ENCODE results near the gene LRRC3. TPM values are rescaled to one million over a fixed set of nuclear protein-coding genes. Genes with fewer than 3 reads are reported as not detected.

LRRC3 gene
- total and polyA plus RNA-seq, 2 donors (not counting 3 experiments of a cell fraction or from before 2014, with no cell fraction given) = 4.8 to 4.9 TPM

DNA sequence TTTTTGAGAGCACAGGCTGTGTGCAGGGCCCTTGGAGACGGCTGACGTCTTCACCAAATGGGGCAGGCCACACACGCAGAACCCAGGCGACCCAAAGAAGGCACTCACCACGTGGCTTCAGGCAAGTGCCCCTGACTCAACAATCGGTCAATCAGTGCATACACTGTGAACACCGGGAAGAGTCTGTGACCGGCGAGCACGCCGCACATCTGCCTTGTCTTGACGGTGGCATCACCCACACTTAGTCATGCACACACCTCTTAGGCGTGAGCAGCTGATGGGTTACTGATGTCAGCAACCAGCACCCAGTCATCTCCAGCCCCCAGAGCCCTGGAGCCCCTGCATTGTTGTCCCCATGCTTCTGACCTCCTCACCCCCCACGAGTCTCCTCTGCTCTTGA lies 4.9 kb upstream of the LRRC3 start:
- FAIRE-seq (no peak), DNase-seq (ENCODE audit: low read depth, low spot score) (no peak)
- CTCF ChIA-PET = no interaction called here
- POLR2A ChIA-PET = no interaction called here
- Histone ChIP-seq H3K79me2 (ENCODE audit: control insufficient read depth, insufficient read depth, low read length) (no peaks in the 10 kb centered on the region), H3K36me3 (ENCODE audit: control insufficient read depth in 2 of 2, extremely low read depth in 1 of 2, insufficient read depth in 2 of 2, low read length in 2 of 2) (no peaks in the 10 kb centered on the region), H3K4me1 (ENCODE audit: control insufficient read depth, extremely low read depth, insufficient read depth, low read length) (no peaks in the 10 kb centered on the region), H3K9me1 (replicated peaks; ENCODE audit: control insufficient read depth, extremely low read depth, insufficient read depth, low read length) (no peaks in the 10 kb centered on the region), H3K4me2 (ENCODE audit: insufficient read depth, low read length) (no peak overlapping the region), H2AFZ (ENCODE audit: low read depth, low read length) (no peak overlapping the region), H4K20me1 (replicated peaks; ENCODE audit: control insufficient read depth, extremely low read depth, insufficient read depth, low read length) (no peaks in the 10 kb centered on the region), H3K9me3 (replicated peaks; ENCODE audit: control insufficient read depth, insufficient read depth, low read length) (no peaks in the 10 kb centered on the region), H3K4me3 (replicated peaks in 1 of 3; ENCODE audit: insufficient read depth in 1 of 3, low read depth in 1 of 3, low read length in 3 of 3) (no peak overlapping the region), H3K9ac (replicated peaks; ENCODE audit: extremely low read depth, insufficient read depth, low read length) (no peak overlapping the region), H3K27ac (ENCODE audit: insufficient read depth, low read depth, low read length) (no peak overlapping the region), H3K27me3 (ENCODE audit: control insufficient read depth in 2 of 2, insufficient read depth in 2 of 2, low read length in 2 of 2) (peaks cover 0 to 3% of the 10 kb centered on the region in 2 experiments)
- no TSS peak for BruUV-seq (replicated peaks)
- TF ChIP-seq MYC (IDR thresholded peaks at IDR 0.05; ENCODE audit: low read depth, low read length) (no peak), JUN (IDR thresholded peaks at IDR 0.05; ENCODE audit: borderline replicate concordance, insufficient read depth, insufficient read length, low read depth) (no peak), POLR2A (IDR thresholded peaks at IDR 0.05; ENCODE audit: low read depth, low read length) (no peak), GATA2 (IDR thresholded peaks at IDR 0.05; ENCODE audit: insufficient read depth, insufficient read length, low read depth, low read length) (no peak), EZH2 (IDR thresholded peaks at IDR 0.05; ENCODE audit: borderline replicate concordance, low read depth, low read length, severe bottlenecking) (no peak), POLR2AphosphoS5 (IDR thresholded peaks at IDR 0.05; ENCODE audit: insufficient read depth, low read depth, low read length) (no peak), FOS (IDR thresholded peaks at IDR 0.05; ENCODE audit: borderline replicate concordance, insufficient read depth, low read length) (no peak)
- TF ChIP-seq, protein P1, sequence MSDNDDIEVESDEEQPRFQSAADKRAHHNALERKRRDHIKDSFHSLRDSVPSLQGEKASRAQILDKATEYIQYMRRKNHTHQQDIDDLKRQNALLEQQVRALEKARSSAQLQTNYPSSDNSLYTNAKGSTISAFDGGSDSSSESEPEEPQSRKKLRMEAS (IDR thresholded peaks at IDR 0.05; ENCODE audit: insufficient read depth, insufficient read length) = no peak
- intact Hi-C loops (cut with micrococcal nuclease) = loop anchor here (10.0 kb wide), 1 partner anchor 106 kb away; no protein-coding TSS in a partner anchor
- dilution Hi-C loops (cut with MboI; ENCODE audit: extremely low pct_ligation_motif_present, low sequenced_read_pairs) = no loop called here

DNA sequence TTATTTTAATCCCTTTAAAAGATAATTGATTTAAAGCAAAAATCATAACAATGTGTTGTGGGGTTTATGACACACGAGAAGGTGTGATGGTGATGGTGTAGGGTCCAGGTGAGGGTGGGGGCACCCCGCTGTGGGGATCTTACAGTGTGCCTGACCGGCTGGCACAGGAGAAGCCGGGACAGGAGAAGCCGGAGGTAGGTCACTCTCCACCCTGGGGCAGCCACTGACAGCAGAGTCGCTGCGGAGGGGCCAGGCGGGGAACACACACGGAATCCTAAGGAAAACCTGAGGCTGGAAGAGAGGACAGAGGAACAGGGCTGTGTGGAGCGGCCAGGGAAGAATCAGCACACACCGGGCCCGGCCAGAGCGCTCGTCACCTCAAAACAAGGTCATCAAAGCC lies 4.3 kb upstream of the LRRC3 start:
- CTCF ChIA-PET = no interaction called here
- TF ChIP-seq POLR2A (IDR thresholded peaks at IDR 0.05; ENCODE audit: low read depth, low read length) (no peak), FOS (IDR thresholded peaks at IDR 0.05; ENCODE audit: borderline replicate concordance, insufficient read depth, low read length) (no peak), JUN (IDR thresholded peaks at IDR 0.05; ENCODE audit: borderline replicate concordance, insufficient read depth, insufficient read length, low read depth) (no peak), GATA2 (IDR thresholded peaks at IDR 0.05; ENCODE audit: insufficient read depth, insufficient read length, low read depth, low read length) (no peak), POLR2AphosphoS5 (IDR thresholded peaks at IDR 0.05; ENCODE audit: insufficient read depth, low read depth, low read length) (no peak), MYC (IDR thresholded peaks at IDR 0.05; ENCODE audit: low read depth, low read length) (no peak), EZH2 (IDR thresholded peaks at IDR 0.05; ENCODE audit: borderline replicate concordance, low read depth, low read length, severe bottlenecking) (no peak)
- TF ChIP-seq, protein P1 (IDR thresholded peaks at IDR 0.05; ENCODE audit: insufficient read depth, insufficient read length) = no peak
- no TSS peak for BruUV-seq (replicated peaks)
- Histone ChIP-seq H3K9ac (replicated peaks; ENCODE audit: extremely low read depth, insufficient read depth, low read length) (no peak overlapping the region), H3K79me2 (ENCODE audit: control insufficient read depth, insufficient read depth, low read length) (no peaks in the 10 kb centered on the region), H3K9me3 (replicated peaks; ENCODE audit: control insufficient read depth, insufficient read depth, low read length) (no peaks in the 10 kb centered on the region), H3K4me3 (replicated peaks in 1 of 3; ENCODE audit: insufficient read depth in 1 of 3, low read depth in 1 of 3, low read length in 3 of 3) (no peak overlapping the region), H3K9me1 (replicated peaks; ENCODE audit: control insufficient read depth, extremely low read depth, insufficient read depth, low read length) (no peaks in the 10 kb centered on the region), H3K4me2 (ENCODE audit: insufficient read depth, low read length) (no peak overlapping the region), H3K27ac (ENCODE audit: insufficient read depth, low read depth, low read length) (no peak overlapping the region), H3K27me3 (ENCODE audit: control insufficient read depth in 2 of 2, insufficient read depth in 2 of 2, low read length in 2 of 2) (peaks cover 0 to 3% of the 10 kb centered on the region in 2 experiments), H4K20me1 (replicated peaks; ENCODE audit: control insufficient read depth, extremely low read depth, insufficient read depth, low read length) (no peaks in the 10 kb centered on the region), H3K36me3 (ENCODE audit: control insufficient read depth in 2 of 2, extremely low read depth in 1 of 2, insufficient read depth in 2 of 2, low read length in 2 of 2) (no peaks in the 10 kb centered on the region), H2AFZ (ENCODE audit: low read depth, low read length) (no peak overlapping the region), H3K4me1 (ENCODE audit: control insufficient read depth, extremely low read depth, insufficient read depth, low read length) (no peaks in the 10 kb centered on the region)
- intact Hi-C loops (cut with micrococcal nuclease) (loop anchor here (10.0 kb wide), 1 partner anchor 106 kb away; no protein-coding TSS in a partner anchor), dilution Hi-C loops (cut with MboI; ENCODE audit: extremely low pct_ligation_motif_present, low sequenced_read_pairs) (no loop called here)
- DNase-seq (ENCODE audit: low read depth, low spot score) = no peak
- FAIRE-seq = no peak
- POLR2A ChIA-PET = no interaction called here

All from endothelial cell of umbilical vein (primary cell).